Tibial nerve (tissue), 4 donors: ENCODE results near the gene TRAK1. TPM values are rescaled to one million over a fixed set of nuclear protein-coding genes. Genes with fewer than 3 reads are reported as not detected.
A peak's percentile ranks its signal among the peaks of the same experiment; 100 is the strongest.

Experiments used
- DNase-seq, 2 donors: peaks; one replicate each; pipeline ENCODE4 v3.0.0-alpha.2; 2019; ENCODE audit warnings: low spot score in 2 of 2
- H3K27ac ChIP-seq, 4 donors: fragments of 200-600 bp; sonication (generic) in 3 of 4; one replicate each; pipeline ENCODE4 v1.5.1; 2017 to 2019; ENCODE audit warnings: mild to moderate bottlenecking in 1 of 4
- H3K27me3 ChIP-seq, 2 donors: fragments of 200-600 bp; sonication (generic) in 1 of 2; one replicate each; pipeline versions ENCODE4 v1.5.1 to v1.6.0; 2017 to 2019
- H3K36me3 ChIP-seq, 3 donors: fragments of 200-600 bp; sonication (generic); one replicate each; pipeline ENCODE4 v1.5.1; 2018 to 2019
- H3K4me1 ChIP-seq, 4 donors: fragments of 200-600 bp; sonication (generic) in 3 of 4; one replicate each; pipeline ENCODE4 v1.5.1; 2017 to 2019
- H3K4me3 ChIP-seq, 4 donors: fragments of 200-600 bp; sonication (generic) in 3 of 4; one replicate each; pipeline ENCODE4 v1.5.1; 2017 to 2019; ENCODE audit warnings: mild to moderate bottlenecking in 1 of 4, moderate library complexity in 1 of 4
- H3K9me3 ChIP-seq, 4 donors: fragments of 200-600 bp; sonication (generic) in 3 of 4; one replicate each; pipeline ENCODE4 v1.5.1; 2017 to 2019
- EP300 ChIP-seq, 2 donors: sonication (generic); formaldehyde crosslinking; IDR thresholded peaks; one replicate each; pipeline ENCODE4 v1.6.1; 2017; ENCODE audit warnings: antibody characterized with exemption in 2 of 2, mild to moderate bottlenecking in 1 of 2
- POLR2A ChIP-seq, 2 donors: fragments of 450-650 bp; IDR thresholded peaks; one replicate each; pipeline ENCODE4 v1.6.1; 2017; ENCODE audit warnings: antibody characterized with exemption in 2 of 2, mild to moderate bottlenecking in 2 of 2, moderate library complexity in 2 of 2
- WGBS, 2 donors: methylation state at CpG; one replicate each; pipeline ENCODE4 v1.1.5; 2018; 5-methylcytosine and 5-hydroxymethylcytosine counted together
- total RNA-seq, 4 donors: library from RNA; depleted of rRNA; stranded (reverse); fragments of >200 nt; gene quantifications; one replicate each; pipeline ENCODE4 v1.1.0, GENCODE V29; 2016
- TF ChIP-seq, protein P1 (sequence below), 5 experiments: fragments of 200-600 bp in 3 of 5; fragments of 450-650 bp in 2 of 5; sonication (generic) in 3 of 5; IDR thresholded peaks; one replicate each; pipeline ENCODE4 v1.5.1; 2016 to 2019; ENCODE audit warnings: antibody characterized with exemption in 5 of 5, mild to moderate bottlenecking in 3 of 5, moderate library complexity in 2 of 5

TRAK1 gene
- total RNA-seq, 4 donors from 2014 or later, result 28.6 to 68.1 (median 35.5) TPM

DNA sequence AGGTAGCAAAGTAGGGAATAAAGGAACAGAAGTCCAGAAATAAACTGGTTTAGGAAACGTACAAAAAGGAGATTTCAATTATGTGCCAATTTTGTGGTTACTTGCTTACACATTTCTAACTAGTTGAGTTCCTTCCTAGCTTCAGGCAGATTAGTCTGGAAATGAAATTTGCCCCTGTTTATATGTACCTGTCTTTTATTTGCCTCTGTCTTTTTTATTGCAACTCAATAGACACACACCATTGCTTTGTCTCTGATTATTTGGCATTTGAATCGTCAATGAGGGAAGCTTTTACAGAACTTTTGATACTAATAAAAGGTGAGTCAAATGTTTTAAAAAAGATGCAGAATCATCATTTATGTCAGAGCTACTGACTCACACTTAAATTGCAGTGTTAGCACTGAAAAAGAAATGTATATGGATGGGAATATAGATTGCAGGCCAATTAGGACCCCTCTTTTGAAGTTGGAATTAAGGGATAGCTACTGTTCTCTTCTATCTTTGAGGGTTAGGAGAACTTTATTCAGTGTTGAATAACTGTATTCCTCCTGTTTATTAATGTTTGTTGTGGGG, 60.5 kb downstream of the TRAK1 start:
- no peak overlapping the region for H3K4me3 ChIP-seq
- DNase-seq, result no peak
- H3K36me3 ChIP-seq, result no peaks in the 10 kb centered on the region
- H3K27me3 ChIP-seq, result no peaks in the 10 kb centered on the region
- 49 to 56% methylated on average over 2 of the region's 2 CpGs for WGBS, 2 donors
- no peak overlapping the region for H3K27ac ChIP-seq
- no peaks in the 10 kb centered on the region for H3K9me3 ChIP-seq
- TF ChIP-seq, protein P1, sequence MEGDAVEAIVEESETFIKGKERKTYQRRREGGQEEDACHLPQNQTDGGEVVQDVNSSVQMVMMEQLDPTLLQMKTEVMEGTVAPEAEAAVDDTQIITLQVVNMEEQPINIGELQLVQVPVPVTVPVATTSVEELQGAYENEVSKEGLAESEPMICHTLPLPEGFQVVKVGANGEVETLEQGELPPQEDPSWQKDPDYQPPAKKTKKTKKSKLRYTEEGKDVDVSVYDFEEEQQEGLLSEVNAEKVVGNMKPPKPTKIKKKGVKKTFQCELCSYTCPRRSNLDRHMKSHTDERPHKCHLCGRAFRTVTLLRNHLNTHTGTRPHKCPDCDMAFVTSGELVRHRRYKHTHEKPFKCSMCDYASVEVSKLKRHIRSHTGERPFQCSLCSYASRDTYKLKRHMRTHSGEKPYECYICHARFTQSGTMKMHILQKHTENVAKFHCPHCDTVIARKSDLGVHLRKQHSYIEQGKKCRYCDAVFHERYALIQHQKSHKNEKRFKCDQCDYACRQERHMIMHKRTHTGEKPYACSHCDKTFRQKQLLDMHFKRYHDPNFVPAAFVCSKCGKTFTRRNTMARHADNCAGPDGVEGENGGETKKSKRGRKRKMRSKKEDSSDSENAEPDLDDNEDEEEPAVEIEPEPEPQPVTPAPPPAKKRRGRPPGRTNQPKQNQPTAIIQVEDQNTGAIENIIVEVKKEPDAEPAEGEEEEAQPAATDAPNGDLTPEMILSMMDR (IDR thresholded peaks at IDR 0.05), result no peak
- peaks cover 0 to 28% (median 6%) of the 10 kb centered on the region in 4 donors for H3K4me1 ChIP-seq

DNA sequence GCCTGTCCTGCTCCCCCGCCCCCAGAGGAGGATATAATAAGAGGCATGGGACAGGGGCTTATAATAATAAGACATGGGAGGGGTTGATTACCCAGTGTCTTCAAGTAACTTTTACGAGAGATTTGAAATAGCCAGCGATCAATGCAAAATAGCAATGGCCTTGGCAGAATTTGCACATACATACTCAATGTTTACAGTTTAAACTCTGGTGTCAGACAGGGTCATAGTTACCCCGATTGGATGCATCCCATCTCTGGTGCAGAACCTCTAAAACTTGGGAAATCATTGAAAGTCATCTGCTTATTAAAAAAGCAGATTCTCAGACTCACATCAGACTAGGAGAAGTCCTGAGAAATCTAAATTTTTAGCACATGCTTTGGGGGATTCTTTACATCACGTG, 61.0 kb downstream of the TRAK1 start:
- TF ChIP-seq, protein P1 (IDR thresholded peaks at IDR 0.05), result no peak
- TF ChIP-seq EP300 (IDR thresholded peaks at IDR 0.05) (no peak), POLR2A (IDR thresholded peaks at IDR 0.05) (no peak)
- H3K4me1 ChIP-seq, result peaks cover 0 to 28% (median 6%) of the 10 kb centered on the region in 4 donors
- H3K27ac ChIP-seq, result no peak overlapping the region
- 80 to 81% methylated on average over 5 of the region's 5 CpGs for WGBS, 2 donors
- no peaks in the 10 kb centered on the region for H3K9me3 ChIP-seq
- H3K36me3 ChIP-seq, result no peaks in the 10 kb centered on the region
- DNase-seq, result no peak
- H3K27me3 ChIP-seq, result no peaks in the 10 kb centered on the region
- no peak overlapping the region for H3K4me3 ChIP-seq

DNA sequence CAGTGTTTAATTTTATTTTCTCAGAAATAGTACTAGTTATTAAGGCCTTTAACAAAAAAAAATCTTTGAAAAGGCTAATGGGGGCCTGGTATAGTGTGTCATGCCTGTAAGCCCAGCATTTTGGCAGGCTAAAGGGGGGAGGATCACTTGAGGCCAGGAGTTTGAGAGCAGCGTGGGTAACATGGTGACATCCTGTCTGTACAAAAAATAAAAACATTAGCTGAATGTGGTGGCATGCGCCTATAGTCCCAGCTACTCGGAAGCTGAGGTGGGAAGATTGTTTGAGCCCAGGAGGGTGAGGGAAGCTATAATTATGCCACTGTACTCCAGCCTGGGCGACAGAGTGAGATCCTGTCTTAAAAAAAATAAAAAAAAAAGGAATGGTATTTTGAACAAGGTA, 61.9 kb downstream of the TRAK1 start:
- Histone ChIP-seq H3K36me3 (no peaks in the 10 kb centered on the region), H3K4me1 (peaks cover 0 to 27% (median 6%) of the 10 kb centered on the region in 4 donors), H3K4me3 (no peak overlapping the region), H3K27ac (no peak overlapping the region), H3K27me3 (no peaks in the 10 kb centered on the region), H3K9me3 (no peaks in the 10 kb centered on the region)
- TF ChIP-seq POLR2A (IDR thresholded peaks at IDR 0.05) (no peak), EP300 (IDR thresholded peaks at IDR 0.05) (no peak)
- TF ChIP-seq, protein P1 (IDR thresholded peaks at IDR 0.05), result no peak
- 77 to 89% methylated on average over 4 of the region's 4 CpGs for WGBS, 2 donors
- DNase-seq, result no peak

DNA sequence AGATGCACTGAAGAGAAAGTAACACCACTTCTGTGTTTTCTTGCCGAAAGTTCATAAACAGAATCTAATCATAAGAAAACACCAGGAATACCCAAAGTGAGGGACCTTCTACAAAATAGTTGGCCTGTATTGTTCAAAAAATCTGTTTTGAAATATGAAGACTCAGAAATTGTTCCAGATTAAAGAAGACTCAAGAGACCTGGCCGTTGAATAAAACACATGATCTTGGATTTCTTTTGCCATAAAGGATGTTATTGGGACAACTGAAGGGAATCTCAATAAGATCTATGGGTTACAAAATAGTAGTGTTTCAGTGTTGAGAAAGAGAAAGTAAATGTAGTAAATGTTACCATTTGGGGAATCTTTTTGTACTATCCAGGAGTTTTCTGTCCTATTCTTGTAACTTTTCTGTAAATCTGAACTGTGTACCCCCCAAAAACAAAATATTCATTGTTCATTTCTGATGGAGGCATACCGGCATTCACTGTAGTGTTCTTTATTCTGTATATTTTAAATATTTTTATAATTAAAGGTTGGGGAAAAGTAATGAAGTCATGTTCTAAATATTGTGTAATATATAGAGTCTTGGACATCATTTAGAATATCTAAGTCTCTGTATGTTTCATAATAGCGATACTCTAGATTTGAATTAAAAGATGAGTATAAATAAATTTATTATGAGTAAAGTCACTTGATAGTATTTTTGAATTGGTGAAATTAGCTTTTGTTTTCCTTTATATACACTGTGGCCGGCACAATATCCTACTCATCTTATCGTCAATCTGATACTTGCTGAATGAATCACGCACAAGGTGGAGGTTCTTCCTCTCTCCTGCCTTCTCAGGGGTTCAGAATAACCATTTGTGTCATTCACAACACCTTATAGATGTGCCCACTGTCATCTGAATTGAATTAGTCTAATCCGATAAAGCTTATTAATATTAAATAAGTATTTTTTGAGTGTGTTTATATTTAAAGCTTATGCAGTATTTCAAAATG, 66.7 kb downstream of the TRAK1 start:
- TF ChIP-seq EP300 (IDR thresholded peaks at IDR 0.05) (no peak), POLR2A (IDR thresholded peaks at IDR 0.05) (no peak)
- TF ChIP-seq, protein P1 (IDR thresholded peaks at IDR 0.05), result no peak
- peaks cover 0 to 33% (median 16%) of the 10 kb centered on the region in 4 donors for H3K4me1 ChIP-seq
- no peak overlapping the region for H3K27ac ChIP-seq
- no peak overlapping the region for H3K4me3 ChIP-seq
- 65 to 70% methylated on average over 8 of the region's 8 CpGs for WGBS, 2 donors
- DNase-seq, result no peak
- no peaks in the 10 kb centered on the region for H3K36me3 ChIP-seq
- H3K27me3 ChIP-seq, result no peaks in the 10 kb centered on the region
- H3K9me3 ChIP-seq, result no peaks in the 10 kb centered on the region

DNA sequence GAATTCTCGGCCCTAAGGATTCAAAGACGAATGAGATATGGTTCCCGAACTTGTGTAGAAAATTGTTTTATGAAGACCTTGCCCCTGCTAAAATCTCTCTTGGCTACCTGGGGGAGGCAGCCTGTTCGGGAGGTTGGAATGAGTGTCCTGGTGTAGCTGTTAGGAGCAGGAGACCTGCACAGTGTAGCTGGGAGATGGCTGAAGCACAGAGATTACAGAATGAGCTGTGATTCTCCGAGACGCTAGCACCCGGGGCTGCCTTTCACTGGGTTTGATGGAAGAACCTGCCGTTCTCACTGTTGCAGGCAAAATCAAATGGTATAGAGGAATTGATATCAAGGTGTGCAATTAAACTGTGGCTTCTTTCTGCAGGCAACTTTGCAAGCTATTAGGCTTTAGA, 68.0 kb downstream of the TRAK1 start:
- Histone ChIP-seq H3K27me3 (no peaks in the 10 kb centered on the region), H3K9me3 (no peaks in the 10 kb centered on the region), H3K4me1 (peaks cover 0 to 36% (median 21%) of the 10 kb centered on the region in 4 donors), H3K27ac (peak overlapping the region in 1 of 4 donors; percentile 13), H3K4me3 (no peak overlapping the region), H3K36me3 (no peaks in the 10 kb centered on the region)
- DNase-seq, result no peak
- 79 to 86% methylated on average over 8 of the region's 8 CpGs for WGBS, 2 donors
- TF ChIP-seq POLR2A (IDR thresholded peaks at IDR 0.05) (no peak), EP300 (IDR thresholded peaks at IDR 0.05) (no peak)
